Endothelial cell of umbilical vein (primary cell): ENCODE data around the gene SELENOO.

ENCODE experiments used
- CTCF ChIP-seq, 2 donors: IDR thresholded peaks; 1 replicate in 1 of 2; 2 replicates in 1 of 2; pipeline ENCODE4 v1.5.1; 2011; ENCODE audit warnings: low read length in 2 of 2, mild to moderate bottlenecking in 2 of 2, moderate library complexity in 2 of 2, control low read depth in 1 of 2, inconsistent platforms in 1 of 2, low read depth in 1 of 2; ENCODE audit not compliant: insufficient read depth in 1 of 2; ENCODE audit errors: extremely low read depth in 1 of 2
- EZH2 ChIP-seq: IDR thresholded peaks from 2 replicates; pipeline ENCODE4 v1.6.1; 2012; ENCODE audit warnings: borderline replicate concordance, low read depth, mild to moderate bottlenecking, moderate library complexity, low read length, inconsistent platforms; ENCODE audit not compliant: severe bottlenecking
- FOS ChIP-seq: IDR thresholded peaks from 2 replicates; pipeline ENCODE4 v1.6.1; 2011; ENCODE audit warnings: mild to moderate bottlenecking, low read length, moderate library complexity, borderline replicate concordance; ENCODE audit not compliant: insufficient read depth
- GATA2 ChIP-seq: IDR thresholded peaks from 2 replicates; pipeline ENCODE4 v1.7.0; 2011; ENCODE audit warnings: low read depth, mild to moderate bottlenecking, moderate library complexity, mixed read lengths, low read length; ENCODE audit not compliant: insufficient read length, insufficient read depth
- MAX ChIP-seq: IDR thresholded peaks from 2 replicates; pipeline ENCODE4 v1.6.1; 2011; ENCODE audit not compliant: insufficient read depth, insufficient read length
- POLR2A ChIP-seq: IDR thresholded peaks from 2 replicates; pipeline ENCODE4 v1.6.1; 2012; ENCODE audit warnings: low read depth, mild to moderate bottlenecking, control low read depth, low read length
- POLR2AphosphoS5 ChIP-seq: IDR thresholded peaks from 2 replicates; pipeline ENCODE4 v1.6.1; 2012; ENCODE audit warnings: low read depth, mild to moderate bottlenecking, control low read depth, low read length, moderate library complexity; ENCODE audit not compliant: insufficient read depth

- TF ChIP-seq MAX (no peak), POLR2A (no peak), EZH2 (no peak), GATA2 (no peak), FOS (no peak), CTCF (IDR thresholded peaks at IDR 0.05; ENCODE audit: extremely low read depth in 1 of 2, insufficient read depth in 1 of 2, low read depth in 1 of 2, low read length in 2 of 2) (no peak), POLR2AphosphoS5 (no peak)
These were observed 20.7 kb upstream of the SELENOO start for GRCh38 chr22:50179937-50180726.
